HEK293 (cell line): Measurements from ENCODE around the gene ZNF217.

ENCODE experiments used
- CTCF ChIA-PET: fragments of 350-600 bp; formaldehyde crosslinking; extraction: SDS; loops from one replicate; lab custom pipeline; 2021; ENCODE audit warnings: antibody characterized with exemption; lab: Yijun Ruan, JAX
- POLR2A ChIA-PET: fragments of 300-600 bp; formaldehyde crosslinking; extraction: SDS; loops from one replicate; lab custom pipeline; 2020; ENCODE audit warnings: antibody characterized with exemption, inconsistent platforms; lab: Yijun Ruan, JAX
- H3K27ac ChIP-seq: fragments of 200-500 bp; sonication (Bioruptor generic); 2 replicates; pipeline ENCODE4 v1.5.1; 2014; ENCODE audit warnings: low read depth, low read length, control low read depth, inconsistent platforms; ENCODE audit errors: extremely low read depth
- H3K36me3 ChIP-seq, 2 experiments: fragments of 200-500 bp in 1 of 2; sonication (Bioruptor generic) in 1 of 2; 1 replicate in 1 of 2; 2 replicates in 1 of 2; pipeline ENCODE4 v1.5.1; 2014 to 2017; ENCODE audit warnings: inconsistent platforms in 2 of 2, low read length in 2 of 2; ENCODE audit not compliant: control insufficient read depth in 2 of 2, insufficient read depth in 1 of 2
- H3K4me1 ChIP-seq: fragments of 200-500 bp; sonication (Bioruptor generic); 2 replicates; pipeline ENCODE4 v1.5.1; 2014; ENCODE audit warnings: mild to moderate bottlenecking, low read length, inconsistent platforms; ENCODE audit not compliant: control insufficient read depth, insufficient read depth
- H3K4me3 ChIP-seq: 2 replicates; pipeline ENCODE4 v1.5.1; 2011; ENCODE audit warnings: low read depth, mild to moderate bottlenecking, control low read depth, low read length, moderate library complexity
- H3K9me3 ChIP-seq: fragments of 200-500 bp; sonication (Bioruptor generic); 2 replicates; pipeline ENCODE4 v1.5.1; 2014; ENCODE audit warnings: low read depth, low read length, inconsistent platforms; ENCODE audit not compliant: control insufficient read depth, insufficient read depth
- AEBP2 ChIP-seq: fragments of 450-650 bp; formaldehyde crosslinking; IDR thresholded peaks from 2 replicates; pipeline ENCODE4 v1.5.1; 2016; ENCODE audit warnings: missing biosample characterization, missing genetic modification characterization, borderline replicate concordance
- CTCF ChIP-seq: fragments of 450-650 bp; formaldehyde crosslinking; IDR thresholded peaks from 2 replicates; pipeline ENCODE4 v1.5.1; 2016; ENCODE audit warnings: missing biosample characterization, missing genetic modification characterization
- GLI2 ChIP-seq: fragments of 450-650 bp; formaldehyde crosslinking; IDR thresholded peaks from 2 replicates; pipeline ENCODE4; 2017; ENCODE audit warnings: missing biosample characterization, missing genetic modification characterization, low read depth, borderline replicate concordance
- HOXC10 ChIP-seq: sonication (generic); formaldehyde crosslinking; IDR thresholded peaks from 2 replicates; pipeline ENCODE4 v1.8.1; 2023; ENCODE audit warnings: mild to moderate bottlenecking, missing genetic modification reagents
- IKZF3 ChIP-seq: fragments of 450-650 bp; IDR thresholded peaks from 2 replicates; pipeline ENCODE4 v1.5.0; 2018; ENCODE audit warnings: missing biosample characterization, mild to moderate bottlenecking, missing genetic modification characterization, moderate library complexity
- KLF17 ChIP-seq: fragments of 450-650 bp; formaldehyde crosslinking; IDR thresholded peaks from 2 replicates; pipeline ENCODE4 v1.5.1; 2016; ENCODE audit warnings: missing biosample characterization, missing genetic modification characterization
- KLF7 ChIP-seq: fragments of 450-650 bp; formaldehyde crosslinking; IDR thresholded peaks from 2 replicates; pipeline ENCODE4 v1.5.1; 2016; ENCODE audit warnings: missing biosample characterization, missing genetic modification characterization, borderline replicate concordance
- PRDM1 ChIP-seq: fragments of 450-650 bp; formaldehyde crosslinking; IDR thresholded peaks from 2 replicates; pipeline ENCODE4; 2016; ENCODE audit warnings: missing biosample characterization, missing genetic modification characterization
- PRDM10 ChIP-seq: fragments of 450-650 bp; formaldehyde crosslinking; IDR thresholded peaks from 2 replicates; pipeline ENCODE4 v1.5.1; 2016; ENCODE audit warnings: missing biosample characterization, missing genetic modification characterization
- SETDB1 ChIP-seq: IDR thresholded peaks from one replicate; pipeline ENCODE4 v1.6.1; 2017; ENCODE audit warnings: mild to moderate bottlenecking, low read length, moderate library complexity, mixed read lengths; ENCODE audit not compliant: insufficient read length
- ZBTB26 ChIP-seq: fragments of 450-650 bp; formaldehyde crosslinking; optimal IDR thresholded peaks from 2 replicates; pipeline ENCODE3; 2016; ENCODE audit warnings: missing biosample characterization, mild to moderate bottlenecking, missing genetic modification characterization
- ZBTB44 ChIP-seq: fragments of 450-650 bp; IDR thresholded peaks from 2 replicates; pipeline ENCODE4 v1.5.1; 2018; ENCODE audit warnings: missing biosample characterization, mild to moderate bottlenecking, missing genetic modification characterization
- ZBTB48 ChIP-seq: fragments of 450-650 bp; formaldehyde crosslinking; IDR thresholded peaks from 2 replicates; pipeline ENCODE4 v1.5.1; 2016; ENCODE audit warnings: missing biosample characterization, missing genetic modification characterization
- ZEB2 ChIP-seq: fragments of 450-650 bp; formaldehyde crosslinking; IDR thresholded peaks from 2 replicates; pipeline ENCODE4 v1.5.1; 2016; ENCODE audit warnings: missing biosample characterization, missing genetic modification characterization
- ZIC2 ChIP-seq: fragments of 450-650 bp; formaldehyde crosslinking; IDR thresholded peaks from 2 replicates; pipeline ENCODE4 v1.5.1; 2016; ENCODE audit warnings: missing biosample characterization, missing genetic modification characterization
- ZNF114 ChIP-seq: fragments of 450-650 bp; formaldehyde crosslinking; IDR thresholded peaks from 2 replicates; pipeline ENCODE4 v1.5.0; 2017; ENCODE audit warnings: missing biosample characterization, missing genetic modification characterization
- ZNF133 ChIP-seq: fragments of 450-650 bp; formaldehyde crosslinking; IDR thresholded peaks from 2 replicates; pipeline ENCODE4 v1.5.1; 2016; ENCODE audit warnings: missing biosample characterization, missing genetic modification characterization
- ZNF324 ChIP-seq: fragments of 450-650 bp; formaldehyde crosslinking; IDR thresholded peaks from 2 replicates; pipeline ENCODE4 v1.5.1; 2016; ENCODE audit warnings: missing biosample characterization, missing genetic modification characterization
- ZNF433 ChIP-seq: fragments of 450-650 bp; formaldehyde crosslinking; IDR thresholded peaks from 2 replicates; pipeline ENCODE4 v1.5.1; 2016; ENCODE audit warnings: missing biosample characterization, missing genetic modification characterization, low read depth
- ZNF530 ChIP-seq: fragments of 450-650 bp; formaldehyde crosslinking; IDR thresholded peaks from 2 replicates; pipeline ENCODE4 v1.5.1; 2016; ENCODE audit warnings: low read depth, missing biosample characterization, missing genetic modification characterization
- ZNF544 ChIP-seq: fragments of 450-650 bp; formaldehyde crosslinking; IDR thresholded peaks from 2 replicates; pipeline ENCODE4 v1.5.0; 2017; ENCODE audit warnings: missing biosample characterization, missing genetic modification characterization
- ZNF555 ChIP-seq: fragments of 450-650 bp; formaldehyde crosslinking; conservative IDR thresholded peaks from 2 replicates; pipeline ENCODE4 v1.5.1; 2017; ENCODE audit warnings: missing biosample characterization, mild to moderate bottlenecking, missing genetic modification characterization, inconsistent platforms
- ZNF560 ChIP-seq: fragments of 450-650 bp; formaldehyde crosslinking; IDR thresholded peaks from 2 replicates; pipeline ENCODE4 v1.5.1; 2017; ENCODE audit warnings: missing biosample characterization, missing genetic modification characterization, borderline replicate concordance
- ZNF571 ChIP-seq: fragments of 450-650 bp; formaldehyde crosslinking; IDR thresholded peaks from 2 replicates; pipeline ENCODE4 v1.5.0; 2017; ENCODE audit warnings: missing biosample characterization, missing genetic modification characterization
- ZNF777 ChIP-seq: fragments of 450-650 bp; formaldehyde crosslinking; IDR thresholded peaks from 2 replicates; pipeline ENCODE4 v1.5.1; 2017; ENCODE audit warnings: missing biosample characterization, missing genetic modification characterization, borderline replicate concordance
- ZSCAN30 ChIP-seq: fragments of 450-650 bp; IDR thresholded peaks from 2 replicates; pipeline ENCODE4 v1.5.1; 2018; ENCODE audit warnings: missing biosample characterization, mild to moderate bottlenecking, missing genetic modification characterization, moderate library complexity

ZNF217 gene

GRCh38 chr20:53609491-53610445, 16.1 kb upstream of the ZNF217 start:
- Histone ChIP-seq H3K4me1 (peaks cover 6% of the 10 kb centered on the region; the same call in 1 of the 2 replicates), H3K9me3 (no peaks in the 10 kb centered on the region), H3K27ac (peak overlapping the region; percentile 70), H3K36me3 (no peaks in the 10 kb centered on the region), H3K4me3 (no peak overlapping the region)
- POLR2A ChIA-PET, result interaction anchor here (0.6 to 1.6 kb wide), 4 partner anchors 11 to 62 kb away, joined by 3 to 9 read pairs (median 5); partner anchors contain the start of gene ZNF217
- CTCF ChIA-PET, result interaction anchor here (0.7 to 1.4 kb wide), 2 partner anchors 11 to 1157 kb away, joined by 3 read pairs; no protein-coding TSS in a partner anchor
- TF ChIP-seq ZNF324 (tag by site-specific recombination) (peak; percentile 96), ZNF544 (no peak), ZNF433 (no peak), ZIC2 (tag by site-specific recombination) (no peak), ZNF530 (tag by site-specific recombination) (no peak), ZNF555 (no peak; the same call in 1 of the 2 replicates), ZNF114 (no peak), ZNF777 (tag by site-specific recombination) (no peak), ZBTB26 (tag by site-specific recombination) (peak; percentile 24), ZEB2 (tag by site-specific recombination) (peak; percentile 99), ZNF133 (tag by site-specific recombination) (no peak), IKZF3 (tag by site-specific recombination) (peak; percentile 99), ZBTB48 (tag by site-specific recombination) (0 out of 2 replicates have a peak, but pooled peaks have one; percentile 19), ZBTB44 (tag by site-specific recombination) (peak; percentile 90), PRDM10 (tag by site-specific recombination) (peak; percentile 97), KLF17 (tag by site-specific recombination) (peak; percentile 99), SETDB1 (no peak), ZSCAN30 (tag by site-specific recombination) (peak; percentile 77), PRDM1 (tag by site-specific recombination) (peak; percentile 67), KLF7 (tag by site-specific recombination) (peak; percentile 93), ZNF560 (no peak), AEBP2 (tag by site-specific recombination) (no peak), GLI2 (peak; percentile 100), CTCF (tag by site-specific recombination) (no peak), HOXC10 (CRISPR knock-in tag) (no peak), ZNF571 (tag by site-specific recombination) (no peak)
